ENCODE results near the gene GADL1.

GADL1 gene

GRCh38 chr3:30694148-30694547, 200.3 kb downstream of the GADL1 start:
- DNase-seq (ENCODE audit: low read depth): no peak

- peak; percentile 35 for DNase-seq (ENCODE audit: low read depth)
Measured at GRCh38 chr3:30693470-30694120, 200.9 kb downstream of the GADL1 start.

- DNase-seq (ENCODE audit: low read depth): no peak
Measured at GRCh38 chr3:30692498-30693130, 201.8 kb downstream of the GADL1 start.

- no peak for DNase-seq (ENCODE audit: low read depth)
Measured at GRCh38 chr3:30691944-30692343, 202.5 kb downstream of the GADL1 start.

GRCh38 chr3:30691249-30691880, 203.1 kb downstream of the GADL1 start:
- DNase-seq (ENCODE audit: low read depth): no peak

GRCh38 chr3:30690199-30690598, 204.3 kb downstream of the GADL1 start:
- DNase-seq (ENCODE audit: low read depth): no peak

- peak; percentile 24 for DNase-seq (ENCODE audit: low read depth)
Measured at GRCh38 chr3:30688776-30689641, 205.5 kb downstream of the GADL1 start.

- DNase-seq (ENCODE audit: low read depth): no peak
Measured at GRCh38 chr3:30687930-30688570, 206.4 kb downstream of the GADL1 start.

- no peak for DNase-seq (ENCODE audit: low read depth)
Measured at GRCh38 chr3:30686799-30687198, 207.7 kb downstream of the GADL1 start.

GRCh38 chr3:30686176-30686575, 208.3 kb downstream of the GADL1 start:
- DNase-seq (ENCODE audit: low read depth): no peak

GRCh38 chr3:30685267-30685667, 209.2 kb downstream of the GADL1 start:
- no peak for DNase-seq (ENCODE audit: low read depth)

- DNase-seq (ENCODE audit: low read depth): no peak
Measured at GRCh38 chr3:30684356-30684755, 210.1 kb downstream of the GADL1 start.

GRCh38 chr3:30683769-30684168, 210.7 kb downstream of the GADL1 start:
- no peak for DNase-seq (ENCODE audit: low read depth)

- no peak for DNase-seq (ENCODE audit: low read depth)
Measured at GRCh38 chr3:30682434-30683155, 211.9 kb downstream of the GADL1 start.

GRCh38 chr3:30681649-30682211, 212.7 kb downstream of the GADL1 start:
- DNase-seq (ENCODE audit: low read depth): peak; percentile 56

GRCh38 chr3:30680789-30681648, 213.4 kb downstream of the GADL1 start:
- peak; percentile 25 for DNase-seq (ENCODE audit: low read depth)

- no peak for DNase-seq (ENCODE audit: low read depth)
Measured at GRCh38 chr3:30679045-30679444, 215.4 kb downstream of the GADL1 start.

GRCh38 chr3:30677347-30677685, 217.1 kb downstream of the GADL1 start:
- DNase-seq (ENCODE audit: low read depth): no peak

- DNase-seq (ENCODE audit: low read depth): no peak
Measured at GRCh38 chr3:30676424-30677346, 217.8 kb downstream of the GADL1 start.
